ENCODE data around the gene PDIK1L.

Gene PDIK1L

GRCh38 chr1:26129778-26130177 lies 18.2 kb downstream of the PDIK1L start:
- no peak for TF ChIP-seq CTCF (IDR thresholded peaks at IDR 0.05; ENCODE audit: unreplicated experiment in 3 of 3)
- no peak overlapping the region for H3K27ac Mint-ChIP-seq
- peaks cover 2% of the 10 kb centered on the region for H3K9me3 Mint-ChIP-seq
- peaks cover 6% of the 10 kb centered on the region for H3K4me1 Mint-ChIP-seq
- no peaks in the 10 kb centered on the region for H3K36me3 Mint-ChIP-seq (ENCODE audit: low read depth)
- no peak overlapping the region for H3K4me3 Mint-ChIP-seq
- no peaks in the 10 kb centered on the region for H3K27me3 Mint-ChIP-seq (ENCODE audit: low read depth)

- peaks cover 6% of the 10 kb centered on the region for H3K4me1 Mint-ChIP-seq
- H3K9me3 Mint-ChIP-seq, result peaks cover 2% of the 10 kb centered on the region
- no peaks in the 10 kb centered on the region for H3K36me3 Mint-ChIP-seq (ENCODE audit: low read depth)
- TF ChIP-seq CTCF (IDR thresholded peaks at IDR 0.05; ENCODE audit: unreplicated experiment in 3 of 3), result no peak
- no peak overlapping the region for H3K4me3 Mint-ChIP-seq
- no peak overlapping the region for H3K27ac Mint-ChIP-seq
- H3K27me3 Mint-ChIP-seq (ENCODE audit: low read depth), result no peaks in the 10 kb centered on the region
Observed at GRCh38 chr1:26130695-26131094, 19.1 kb downstream of the PDIK1L start.

GRCh38 chr1:26132128-26132833 lies 20.7 kb downstream of the PDIK1L start:
- Mint-ChIP-seq H3K36me3 (ENCODE audit: low read depth) (no peaks in the 10 kb centered on the region), H3K4me3 (no peak overlapping the region), H3K27ac (no peak overlapping the region), H3K4me1 (peaks cover 6% of the 10 kb centered on the region), H3K27me3 (ENCODE audit: low read depth) (no peaks in the 10 kb centered on the region), H3K9me3 (peaks cover 2% of the 10 kb centered on the region)
- TF ChIP-seq CTCF (IDR thresholded peaks at IDR 0.05; ENCODE audit: unreplicated experiment in 3 of 3), result no peak

- H3K36me3 Mint-ChIP-seq (ENCODE audit: low read depth), result no peaks in the 10 kb centered on the region
- H3K27me3 Mint-ChIP-seq (ENCODE audit: low read depth), result no peaks in the 10 kb centered on the region
- H3K9me3 Mint-ChIP-seq, result peaks cover 2% of the 10 kb centered on the region
- no peak overlapping the region for H3K4me3 Mint-ChIP-seq
- TF ChIP-seq CTCF (IDR thresholded peaks at IDR 0.05; ENCODE audit: unreplicated experiment in 3 of 3), result no peak
- peaks cover 2% of the 10 kb centered on the region for H3K4me1 Mint-ChIP-seq
- no peak overlapping the region for H3K27ac Mint-ChIP-seq
Observed at GRCh38 chr1:26132834-26133167, 21.2 kb downstream of the PDIK1L start.

GRCh38 chr1:26134466-26134865 lies 22.8 kb downstream of the PDIK1L start:
- Mint-ChIP-seq H3K4me1 (no peaks in the 10 kb centered on the region), H3K9me3 (peaks cover 2% of the 10 kb centered on the region), H3K27me3 (ENCODE audit: low read depth) (no peaks in the 10 kb centered on the region), H3K36me3 (ENCODE audit: low read depth) (no peaks in the 10 kb centered on the region), H3K4me3 (no peak overlapping the region), H3K27ac (no peak overlapping the region)
- no peak for TF ChIP-seq CTCF (IDR thresholded peaks at IDR 0.05; ENCODE audit: unreplicated experiment in 3 of 3)

- Mint-ChIP-seq H3K27ac (no peak overlapping the region), H3K4me3 (no peak overlapping the region), H3K27me3 (ENCODE audit: low read depth) (peaks cover 8% of the 10 kb centered on the region), H3K36me3 (ENCODE audit: low read depth) (no peaks in the 10 kb centered on the region), H3K4me1 (no peaks in the 10 kb centered on the region), H3K9me3 (no peaks in the 10 kb centered on the region)
- TF ChIP-seq CTCF (IDR thresholded peaks at IDR 0.05; ENCODE audit: unreplicated experiment in 3 of 3), result no peak
Observed at GRCh38 chr1:26138974-26139558, 27.4 kb downstream of the PDIK1L start.

Data from nephron (organoid).